Effector CD8-positive, alpha-beta T cell (primary cell): ENCODE data around the gene IGSF11.
"Not testable (repeated sequence)": the region's sequence is repeated elsewhere in the genome, so short reads cannot be mapped to it uniquely, and the experiment has no call there.

ENCODE experiments used
- DNase-seq: peaks from one replicate; lab custom pipeline; 2025; lab: John Stamatoyannopoulos, UW

Gene IGSF11

GRCh38 chr3:118990823-118991560 is 43.7 kb downstream of the IGSF11 start:
- no peak for DNase-seq

- DNase-seq, result no peak
These were observed 46.2 kb downstream of the IGSF11 start for GRCh38 chr3:118988198-118989130.

GRCh38 chr3:118987477-118987876 is 47.2 kb downstream of the IGSF11 start:
- no peak for DNase-seq

- no peak for DNase-seq
These were observed 47.9 kb downstream of the IGSF11 start for GRCh38 chr3:118986734-118987133.

DNA sequence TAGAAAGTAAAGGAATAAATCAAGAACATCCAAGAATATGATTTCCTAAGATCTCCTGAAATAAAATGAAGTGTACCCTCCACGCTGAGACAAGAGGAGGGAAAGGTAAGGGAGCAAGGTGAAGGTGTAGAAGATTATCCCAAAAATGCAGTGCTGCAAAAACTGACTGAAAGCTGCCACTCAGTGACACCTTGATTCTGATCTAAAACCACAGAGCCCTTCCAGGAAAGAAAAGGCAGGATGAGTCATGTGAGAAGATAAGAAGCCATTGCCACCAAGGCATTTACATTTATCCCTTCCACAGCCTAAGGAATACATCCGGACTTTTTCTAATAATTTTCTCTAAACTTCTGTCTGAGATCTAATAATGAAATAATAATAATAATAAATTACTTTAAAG is 49.9 kb downstream of the IGSF11 start:
- no peak for DNase-seq

DNA sequence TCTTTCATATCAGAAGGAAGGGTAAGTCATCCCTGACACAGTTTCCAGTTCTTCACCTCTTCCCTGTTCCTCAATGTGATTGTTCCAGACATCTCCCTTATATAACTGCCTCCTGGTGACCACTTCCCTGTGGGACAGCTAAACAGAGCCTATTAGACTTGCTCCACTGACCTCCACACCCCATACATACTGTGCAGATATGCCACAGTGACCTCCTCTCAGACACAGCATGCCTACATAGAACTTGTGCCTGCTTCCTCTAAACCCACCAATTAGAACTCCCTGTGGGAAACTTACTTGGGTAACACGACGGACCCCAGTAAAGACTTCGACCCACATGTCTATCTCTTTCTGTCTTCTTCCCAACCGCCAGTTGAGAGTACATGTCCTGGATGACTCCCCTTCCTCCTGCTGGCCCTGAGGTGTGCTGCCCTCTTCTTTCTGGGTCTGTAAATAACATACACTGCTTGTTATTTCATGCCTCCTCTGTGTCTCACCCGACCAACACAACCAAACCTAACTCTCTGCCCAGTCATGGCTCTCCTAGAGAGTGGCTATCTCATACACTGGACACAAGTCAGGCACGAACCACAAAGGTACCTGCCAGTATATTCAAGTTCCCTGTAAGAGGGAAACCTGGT is 53.0 kb downstream of the IGSF11 start:
- DNase-seq, result no peak

DNA sequence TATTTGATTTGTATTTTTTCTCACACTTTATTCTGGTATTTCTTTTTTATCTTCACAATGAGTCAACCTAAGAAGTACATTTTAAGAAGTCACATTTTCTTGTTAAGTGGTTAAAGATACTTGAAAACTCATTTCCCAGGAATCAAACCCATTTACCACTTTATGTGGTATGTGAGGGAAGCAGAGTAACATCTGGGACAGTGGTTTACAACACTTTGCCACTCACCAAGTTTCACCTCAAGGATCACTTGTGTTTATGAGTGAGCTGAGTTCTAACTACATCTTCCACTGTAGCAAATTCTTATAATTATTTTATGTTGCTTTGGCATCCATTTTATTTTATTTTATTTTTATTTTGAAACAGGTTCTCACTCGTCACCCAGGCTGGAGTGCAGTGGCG is 53.8 kb downstream of the IGSF11 start:
- no peak for DNase-seq

DNA sequence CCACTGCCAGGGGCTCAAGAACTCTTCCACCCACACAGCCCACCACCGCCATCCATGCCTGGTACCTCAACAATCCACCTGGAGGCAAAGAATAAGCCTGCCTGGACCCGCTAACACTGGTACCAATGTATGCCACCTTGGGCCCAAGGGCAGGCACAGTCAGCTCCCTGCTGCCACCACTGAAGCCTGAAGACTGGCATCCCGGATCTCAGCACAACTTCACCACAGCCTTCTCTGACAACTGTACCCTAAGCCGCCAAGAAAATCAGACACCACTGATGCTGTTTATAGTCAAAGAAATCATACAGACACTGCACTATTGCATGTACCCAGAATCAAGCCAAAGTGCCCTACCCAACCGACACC is 56.3 kb downstream of the IGSF11 start:
- no peak for DNase-seq

- no peak for DNase-seq
These were observed 56.8 kb downstream of the IGSF11 start for GRCh38 chr3:118977671-118978392.

GRCh38 chr3:118977118-118977517 is 57.5 kb downstream of the IGSF11 start:
- DNase-seq, result no peak

DNA sequence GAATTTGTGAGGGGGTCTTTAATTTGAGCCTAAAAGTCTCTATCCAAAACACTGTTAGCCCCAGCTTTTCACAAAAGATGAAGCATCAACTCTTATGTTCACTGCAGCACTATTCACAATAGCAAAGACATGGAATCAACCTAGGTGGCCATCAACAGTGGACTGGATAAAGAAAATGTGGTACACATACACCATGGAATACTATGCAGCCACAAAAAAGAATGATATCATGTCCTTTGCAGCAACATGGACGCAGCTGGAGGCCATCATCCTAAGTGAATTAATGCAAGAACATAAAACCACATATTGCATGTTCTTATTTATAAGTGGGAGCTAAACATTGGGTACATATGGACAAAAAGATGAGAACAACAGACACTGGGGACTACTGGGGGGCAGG is 59.2 kb downstream of the IGSF11 start:
- DNase-seq, result not testable (repeated sequence)

DNA sequence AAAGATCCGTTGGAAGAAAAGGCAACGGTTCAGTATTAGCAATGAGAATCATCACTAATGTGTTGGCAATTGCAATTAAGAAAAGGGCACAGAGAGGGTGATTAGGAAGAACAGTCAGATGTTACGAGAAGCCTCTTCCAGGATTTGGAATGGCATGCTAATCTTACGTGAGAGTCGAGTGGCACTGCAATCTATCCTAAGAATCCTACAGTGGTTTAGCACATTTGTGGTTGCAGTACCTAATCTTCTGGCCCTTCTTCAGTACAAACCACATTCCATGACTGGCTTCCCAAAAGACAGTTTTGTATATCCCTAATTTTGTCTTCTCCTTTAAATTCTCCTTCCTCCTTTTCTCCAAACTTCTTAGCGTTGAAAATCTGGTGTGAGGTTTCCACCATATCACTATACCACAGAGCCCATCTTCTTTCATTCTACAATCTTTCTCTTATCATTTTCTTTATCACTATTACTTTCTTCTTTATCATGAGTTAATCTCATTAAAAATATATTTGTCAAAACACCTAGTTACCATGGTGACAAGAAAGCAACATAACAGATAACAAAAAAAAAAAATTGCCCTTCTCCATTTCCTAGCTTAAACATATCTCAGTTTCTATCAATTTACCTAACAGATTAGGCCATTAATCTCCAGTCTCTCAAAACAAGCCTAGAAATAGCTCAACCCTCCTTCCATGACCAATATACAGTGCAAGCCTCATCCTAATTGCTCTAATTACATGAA is 60.1 kb downstream of the IGSF11 start:
- no peak for DNase-seq

- DNase-seq, result no peak
These were observed 61.6 kb downstream of the IGSF11 start for GRCh38 chr3:118973050-118973449.

DNA sequence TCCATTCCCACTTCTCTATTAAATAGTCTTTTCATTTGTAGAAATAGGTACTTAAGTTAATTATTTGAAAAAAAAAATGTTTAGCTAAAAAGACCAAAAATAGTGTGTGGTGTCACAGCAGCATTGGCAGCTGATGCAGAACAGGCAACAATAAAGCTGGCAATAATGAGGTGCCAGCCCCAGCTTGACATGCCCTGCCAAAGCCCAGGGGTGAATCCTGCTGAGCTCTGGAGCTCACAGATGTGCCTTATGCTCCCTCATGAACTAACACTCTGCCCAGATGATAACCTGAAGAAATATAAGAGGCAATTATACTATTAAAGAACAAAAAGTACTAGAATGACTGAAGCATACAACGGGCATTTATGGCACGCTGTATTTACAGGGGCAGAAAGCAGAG is 63.8 kb downstream of the IGSF11 start:
- DNase-seq, result no peak

DNA sequence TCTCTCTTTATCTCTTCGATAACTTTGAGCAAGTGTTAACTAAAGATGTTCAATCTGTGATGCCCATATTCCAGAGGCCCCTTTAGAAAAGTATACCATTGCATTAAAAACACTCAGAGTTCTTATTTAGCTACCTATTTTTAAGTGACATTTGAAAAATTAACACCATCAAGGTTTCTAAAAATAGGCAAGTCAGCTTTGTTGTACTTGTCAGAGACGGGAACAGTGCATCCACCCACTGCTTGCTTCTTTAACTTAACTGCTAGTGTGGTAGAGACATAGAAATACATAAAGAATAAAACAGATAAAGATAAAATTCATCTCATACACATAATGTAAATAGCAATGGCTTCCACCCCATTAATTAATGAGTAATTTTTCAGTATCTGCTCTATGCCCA is 66.0 kb downstream of the IGSF11 start:
- DNase-seq, result no peak

DNA sequence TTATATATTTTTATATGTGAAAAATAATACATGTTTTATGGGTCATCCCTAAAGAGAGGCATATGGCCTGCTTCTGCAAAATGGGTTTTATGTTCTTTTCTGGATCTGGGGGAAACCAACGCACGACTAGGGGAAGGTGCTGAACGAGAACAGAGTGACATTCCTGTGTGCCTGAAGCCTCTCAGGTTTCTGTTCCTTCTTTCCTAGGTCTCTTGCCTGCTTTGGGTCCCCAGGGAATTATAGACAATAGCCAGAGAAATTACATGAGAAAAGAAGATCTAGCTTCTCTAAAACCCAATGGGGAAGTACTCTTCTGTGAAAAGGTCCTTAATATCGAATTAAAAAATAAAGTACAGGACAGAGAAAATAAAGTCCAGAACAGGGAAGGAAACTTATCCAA is 66.5 kb downstream of the IGSF11 start:
- no peak for DNase-seq

DNA sequence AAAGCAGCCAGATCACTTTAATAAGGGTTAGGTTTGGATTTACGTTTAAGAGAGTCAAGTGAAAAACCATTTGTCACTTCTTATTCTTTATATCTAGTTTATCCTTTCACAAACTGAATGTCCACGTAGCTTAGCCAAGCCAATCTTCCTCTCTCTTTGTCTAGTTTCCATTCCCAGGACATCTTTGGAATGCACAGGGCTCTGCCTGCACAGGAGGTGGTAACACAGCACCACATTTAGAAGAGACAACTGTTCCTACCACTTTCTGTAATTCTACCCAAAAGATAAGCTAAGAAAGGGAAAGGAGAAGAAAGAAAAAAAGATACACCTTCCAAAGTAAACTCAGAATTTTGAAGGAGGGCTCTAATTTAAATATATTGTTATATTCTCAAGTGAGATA is 67.9 kb downstream of the IGSF11 start:
- no peak for DNase-seq

DNA sequence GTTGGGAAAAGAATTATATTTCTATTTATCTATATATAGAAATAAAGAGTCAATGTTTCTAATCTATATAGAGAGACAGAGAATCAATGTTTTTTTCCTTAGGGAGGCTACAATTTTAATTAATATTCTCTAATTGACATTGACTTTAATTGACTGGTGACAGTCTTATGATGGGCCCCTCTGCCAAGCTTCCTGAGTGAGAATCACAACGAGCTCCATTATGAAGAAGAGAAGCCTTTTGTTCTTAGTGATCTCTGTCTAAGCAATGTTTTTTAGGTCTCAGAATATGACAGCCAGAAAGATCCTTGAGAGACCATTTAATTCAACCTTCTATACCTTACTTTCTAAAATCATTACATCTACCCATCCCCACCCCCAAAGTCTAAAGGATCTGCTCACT is 70.9 kb downstream of the IGSF11 start:
- no peak for DNase-seq

- DNase-seq, result no peak
These were observed 73.7 kb downstream of the IGSF11 start for GRCh38 chr3:118960876-118961450.

DNA sequence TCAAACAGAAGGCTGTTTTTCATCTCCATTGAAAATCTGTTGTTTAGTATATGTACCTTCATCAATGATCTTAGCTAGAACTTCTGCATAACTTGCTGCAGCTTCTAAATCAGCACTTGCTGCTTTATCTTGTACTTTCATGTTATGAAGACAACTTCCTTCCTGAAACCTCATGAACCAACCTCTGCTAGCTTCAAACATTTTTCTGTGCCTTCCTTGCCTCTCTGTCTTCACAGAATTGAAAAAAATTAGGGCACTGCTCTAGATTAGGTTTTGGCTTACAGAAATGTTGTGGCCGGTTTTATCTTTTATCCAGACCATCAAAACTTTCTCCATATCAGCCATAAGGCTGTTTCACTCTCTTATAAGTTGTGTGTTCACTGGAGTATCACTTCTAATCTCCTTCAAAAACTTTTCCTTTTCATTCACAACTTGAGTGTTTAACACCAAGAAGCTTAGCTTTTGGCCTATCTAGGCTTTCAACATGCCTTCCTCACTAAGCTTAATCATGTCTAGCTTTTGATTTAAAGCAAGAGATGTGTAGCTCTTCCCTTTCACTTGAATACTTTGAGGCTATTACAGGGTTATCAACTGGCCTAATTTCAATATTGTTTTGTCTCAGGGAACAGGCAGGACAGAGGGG is 78.6 kb downstream of the IGSF11 start:
- DNase-seq, result no peak

DNA sequence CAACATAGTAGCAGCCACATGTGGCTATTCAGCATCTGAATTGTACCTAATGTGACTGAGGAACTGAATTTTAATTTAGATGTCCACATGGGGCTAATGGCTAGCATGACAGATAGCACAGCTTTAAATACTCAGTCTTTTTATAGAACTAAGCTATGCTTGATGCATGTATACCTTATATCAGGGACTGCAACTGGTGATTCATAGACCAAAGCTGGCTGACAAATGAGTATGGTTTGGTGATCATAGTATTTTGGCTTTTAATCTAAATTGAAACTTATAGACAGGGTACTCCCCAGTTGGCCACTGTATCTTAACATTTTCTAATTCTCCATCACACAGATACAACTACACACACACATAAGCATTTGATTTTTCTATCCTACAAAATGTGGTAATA is 83.6 kb downstream of the IGSF11 start:
- no peak for DNase-seq
